WTC11 (cell line): ENCODE measurements around the gene NPAS3.

Experiments
- FOXP1 ChIP-seq: sonication (generic); formaldehyde crosslinking; IDR thresholded peaks from 2 replicates; pipeline ENCODE4 v1.8.0; 2022; ENCODE audit warnings: missing genetic modification reagents, mild to moderate bottlenecking, moderate library complexity, borderline replicate concordance
- JAZF1 ChIP-seq: fragments of 250-450 bp; sonication (Bioruptor Pico); IDR thresholded peaks from 2 replicates; pipeline ENCODE4 v1.9.0; 2021; ENCODE audit warnings: moderate library complexity, mild to moderate bottlenecking, inconsistent platforms
- MYBL2 ChIP-seq: sonication (generic); formaldehyde crosslinking; IDR thresholded peaks from 2 replicates; pipeline ENCODE4 v1.8.1; 2023; ENCODE audit warnings: mild to moderate bottlenecking, moderate library complexity, missing genetic modification reagents
- NFE2L1 ChIP-seq: sonication (generic); formaldehyde crosslinking; IDR thresholded peaks from 2 replicates; pipeline ENCODE4 v1.8.1; 2023; ENCODE audit warnings: missing genetic modification reagents
- ZNF423 ChIP-seq: fragments of 250-450 bp; sonication (Bioruptor Pico); IDR thresholded peaks from 2 replicates; pipeline ENCODE4 v2.1.2; 2022; ENCODE audit warnings: mild to moderate bottlenecking, moderate library complexity
- TF ChIP-seq, protein P1 (sequence below): fragments of 200-600 bp; IDR thresholded peaks from 2 replicates; pipeline ENCODE4 v1.8.0; 2022; ENCODE audit warnings: antibody characterized with exemption
- TF ChIP-seq, protein P2 (sequence below): sonication (generic); formaldehyde crosslinking; IDR thresholded peaks from 2 replicates; pipeline ENCODE4 v1.8.1; 2022; ENCODE audit warnings: low read depth, missing genetic modification reagents, borderline replicate concordance
- TF ChIP-seq, protein P3 (sequence below): sonication (generic); formaldehyde crosslinking; IDR thresholded peaks from 2 replicates; pipeline ENCODE4 v1.8.0; 2022; ENCODE audit warnings: mild to moderate bottlenecking, missing genetic modification reagents
- TF ChIP-seq, protein P4 (sequence below): sonication (generic); formaldehyde crosslinking; IDR thresholded peaks from 2 replicates; pipeline ENCODE4 v1.8.0; 2022; ENCODE audit warnings: mild to moderate bottlenecking, missing genetic modification reagents

DNA sequence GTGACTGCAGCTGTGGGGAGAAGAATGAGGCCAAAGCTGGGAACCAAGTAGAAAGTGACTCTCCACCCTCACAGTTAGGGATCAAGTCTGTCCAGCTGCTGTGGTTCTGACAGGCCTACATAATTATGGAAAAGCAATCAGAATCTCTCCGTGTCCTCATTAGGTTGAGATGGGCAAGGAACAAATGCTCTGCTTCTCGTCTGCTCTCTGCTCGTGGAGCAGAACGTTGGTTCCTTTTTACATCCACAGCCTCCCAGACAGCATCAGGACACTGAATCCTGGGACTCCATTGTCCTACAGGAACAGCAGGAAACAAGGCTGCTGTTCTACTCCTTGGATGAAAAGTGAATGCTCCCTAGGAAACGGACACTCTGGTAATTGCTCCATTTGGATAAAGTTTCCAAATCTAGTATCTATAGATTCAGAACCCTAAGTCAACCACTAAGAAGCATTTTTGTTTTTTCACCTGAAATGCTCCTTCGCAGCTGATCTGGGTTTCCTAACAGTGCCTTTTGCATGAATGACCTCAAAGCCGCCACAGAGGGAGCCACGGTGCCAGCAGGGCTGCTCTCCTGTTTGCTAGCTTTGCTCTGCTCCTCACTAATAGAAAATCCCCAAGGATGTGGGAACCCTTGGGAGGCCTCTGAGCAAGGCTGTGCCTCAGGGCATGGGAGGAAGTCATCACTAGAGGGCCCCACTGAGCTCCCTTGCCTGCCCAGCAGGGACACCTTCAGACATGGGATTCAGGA, 910.2 kb downstream of the NPAS3 start:
- TF ChIP-seq FOXP1 (no peak), ZNF423 (CRISPR knock-in tag) (no peak; the same call in 1 of the 2 replicates), JAZF1 (CRISPR knock-in tag) (no peak), MYBL2 (no peak), NFE2L1 (CRISPR knock-in tag) (no peak)
- TF ChIP-seq, protein P1, sequence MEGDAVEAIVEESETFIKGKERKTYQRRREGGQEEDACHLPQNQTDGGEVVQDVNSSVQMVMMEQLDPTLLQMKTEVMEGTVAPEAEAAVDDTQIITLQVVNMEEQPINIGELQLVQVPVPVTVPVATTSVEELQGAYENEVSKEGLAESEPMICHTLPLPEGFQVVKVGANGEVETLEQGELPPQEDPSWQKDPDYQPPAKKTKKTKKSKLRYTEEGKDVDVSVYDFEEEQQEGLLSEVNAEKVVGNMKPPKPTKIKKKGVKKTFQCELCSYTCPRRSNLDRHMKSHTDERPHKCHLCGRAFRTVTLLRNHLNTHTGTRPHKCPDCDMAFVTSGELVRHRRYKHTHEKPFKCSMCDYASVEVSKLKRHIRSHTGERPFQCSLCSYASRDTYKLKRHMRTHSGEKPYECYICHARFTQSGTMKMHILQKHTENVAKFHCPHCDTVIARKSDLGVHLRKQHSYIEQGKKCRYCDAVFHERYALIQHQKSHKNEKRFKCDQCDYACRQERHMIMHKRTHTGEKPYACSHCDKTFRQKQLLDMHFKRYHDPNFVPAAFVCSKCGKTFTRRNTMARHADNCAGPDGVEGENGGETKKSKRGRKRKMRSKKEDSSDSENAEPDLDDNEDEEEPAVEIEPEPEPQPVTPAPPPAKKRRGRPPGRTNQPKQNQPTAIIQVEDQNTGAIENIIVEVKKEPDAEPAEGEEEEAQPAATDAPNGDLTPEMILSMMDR: peak; percentile 71
- TF ChIP-seq, protein P2, sequence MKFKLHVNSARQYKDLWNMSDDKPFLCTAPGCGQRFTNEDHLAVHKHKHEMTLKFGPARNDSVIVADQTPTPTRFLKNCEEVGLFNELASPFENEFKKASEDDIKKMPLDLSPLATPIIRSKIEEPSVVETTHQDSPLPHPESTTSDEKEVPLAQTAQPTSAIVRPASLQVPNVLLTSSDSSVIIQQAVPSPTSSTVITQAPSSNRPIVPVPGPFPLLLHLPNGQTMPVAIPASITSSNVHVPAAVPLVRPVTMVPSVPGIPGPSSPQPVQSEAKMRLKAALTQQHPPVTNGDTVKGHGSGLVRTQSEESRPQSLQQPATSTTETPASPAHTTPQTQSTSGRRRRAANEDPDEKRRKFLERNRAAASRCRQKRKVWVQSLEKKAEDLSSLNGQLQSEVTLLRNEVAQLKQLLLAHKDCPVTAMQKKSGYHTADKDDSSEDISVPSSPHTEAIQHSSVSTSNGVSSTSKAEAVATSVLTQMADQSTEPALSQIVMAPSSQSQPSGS (CRISPR knock-in tag): no peak
- TF ChIP-seq, protein P3, sequence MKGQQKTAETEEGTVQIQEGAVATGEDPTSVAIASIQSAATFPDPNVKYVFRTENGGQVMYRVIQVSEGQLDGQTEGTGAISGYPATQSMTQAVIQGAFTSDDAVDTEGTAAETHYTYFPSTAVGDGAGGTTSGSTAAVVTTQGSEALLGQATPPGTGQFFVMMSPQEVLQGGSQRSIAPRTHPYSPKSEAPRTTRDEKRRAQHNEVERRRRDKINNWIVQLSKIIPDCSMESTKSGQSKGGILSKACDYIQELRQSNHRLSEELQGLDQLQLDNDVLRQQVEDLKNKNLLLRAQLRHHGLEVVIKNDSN (CRISPR knock-in tag): no peak
- TF ChIP-seq, protein P4, sequence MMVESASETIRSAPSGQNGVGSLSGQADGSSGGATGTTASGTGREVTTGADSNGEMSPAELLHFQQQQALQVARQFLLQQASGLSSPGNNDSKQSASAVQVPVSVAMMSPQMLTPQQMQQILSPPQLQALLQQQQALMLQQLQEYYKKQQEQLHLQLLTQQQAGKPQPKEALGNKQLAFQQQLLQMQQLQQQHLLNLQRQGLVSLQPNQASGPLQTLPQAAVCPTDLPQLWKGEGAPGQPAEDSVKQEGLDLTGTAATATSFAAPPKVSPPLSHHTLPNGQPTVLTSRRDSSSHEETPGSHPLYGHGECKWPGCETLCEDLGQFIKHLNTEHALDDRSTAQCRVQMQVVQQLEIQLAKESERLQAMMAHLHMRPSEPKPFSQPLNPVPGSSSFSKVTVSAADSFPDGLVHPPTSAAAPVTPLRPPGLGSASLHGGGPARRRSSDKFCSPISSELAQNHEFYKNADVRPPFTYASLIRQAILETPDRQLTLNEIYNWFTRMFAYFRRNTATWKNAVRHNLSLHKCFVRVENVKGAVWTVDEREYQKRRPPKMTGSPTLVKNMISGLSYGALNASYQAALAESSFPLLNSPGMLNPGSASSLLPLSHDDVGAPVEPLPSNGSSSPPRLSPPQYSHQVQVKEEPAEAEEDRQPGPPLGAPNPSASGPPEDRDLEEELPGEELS (CRISPR knock-in tag): no peak
